Measurements from ENCODE around the gene MYBBP1A. TPM values are rescaled to one million over a fixed set of nuclear protein-coding genes. Genes with fewer than 3 reads are reported as not detected.
A peak's percentile ranks its signal among the peaks of the same experiment; 100 is the strongest.

Gene MYBBP1A
- total and polyA plus RNA-seq, 7 donors = 28.5 to 63.2 (median 41.0) TPM

DNA sequence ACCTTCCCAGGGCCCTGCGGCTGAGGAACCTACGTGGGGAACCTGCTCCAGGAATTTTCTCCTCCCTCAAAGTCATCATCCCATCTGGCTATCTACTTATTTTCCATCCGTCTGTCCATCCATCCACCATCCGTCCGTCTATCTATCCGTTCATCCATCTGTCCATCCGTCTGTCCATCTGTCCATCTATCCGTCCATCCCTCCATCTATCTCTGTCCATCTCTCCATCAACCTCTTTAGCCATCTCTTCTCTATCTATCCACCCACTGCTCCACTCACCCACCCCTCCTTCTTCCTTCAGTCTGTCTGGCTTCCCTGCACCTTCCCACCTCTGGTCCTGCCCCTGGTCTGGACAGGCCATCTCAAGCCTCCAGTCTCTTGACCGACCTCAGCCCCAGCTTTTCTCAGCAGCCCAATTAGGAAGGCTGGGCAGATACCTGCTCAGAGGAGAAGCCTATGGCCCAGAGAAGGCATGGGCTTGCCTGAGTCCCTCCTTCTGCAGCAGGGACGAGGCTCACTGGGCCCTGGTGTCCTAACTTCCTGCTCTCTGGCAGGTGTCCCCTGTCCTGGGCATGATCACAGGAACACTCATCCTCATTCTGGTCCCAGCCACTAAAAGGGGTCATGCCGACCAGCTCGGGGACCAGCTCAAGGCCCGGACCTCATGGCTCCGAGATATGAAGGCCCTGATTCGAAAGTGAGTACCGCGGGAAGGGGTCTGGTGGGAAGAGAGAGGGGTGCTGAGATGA lies 23.0 kb downstream of the MYBBP1A start:
- Histone ChIP-seq H3K9me3 (no peaks in the 10 kb centered on the region), H3K27ac (no peak overlapping the region), H3K27me3 (ENCODE audit: insufficient read depth in 3 of 3, low read length in 2 of 3) (no peaks in the 10 kb centered on the region), H3K36me3 (ENCODE audit: insufficient read depth in 1 of 2, low read depth in 1 of 2) (no peaks in the 10 kb centered on the region), H3K4me3 (no peak overlapping the region), H3K4me1 (peaks cover 13% of the 10 kb centered on the region)
- TF ChIP-seq, protein P1, sequence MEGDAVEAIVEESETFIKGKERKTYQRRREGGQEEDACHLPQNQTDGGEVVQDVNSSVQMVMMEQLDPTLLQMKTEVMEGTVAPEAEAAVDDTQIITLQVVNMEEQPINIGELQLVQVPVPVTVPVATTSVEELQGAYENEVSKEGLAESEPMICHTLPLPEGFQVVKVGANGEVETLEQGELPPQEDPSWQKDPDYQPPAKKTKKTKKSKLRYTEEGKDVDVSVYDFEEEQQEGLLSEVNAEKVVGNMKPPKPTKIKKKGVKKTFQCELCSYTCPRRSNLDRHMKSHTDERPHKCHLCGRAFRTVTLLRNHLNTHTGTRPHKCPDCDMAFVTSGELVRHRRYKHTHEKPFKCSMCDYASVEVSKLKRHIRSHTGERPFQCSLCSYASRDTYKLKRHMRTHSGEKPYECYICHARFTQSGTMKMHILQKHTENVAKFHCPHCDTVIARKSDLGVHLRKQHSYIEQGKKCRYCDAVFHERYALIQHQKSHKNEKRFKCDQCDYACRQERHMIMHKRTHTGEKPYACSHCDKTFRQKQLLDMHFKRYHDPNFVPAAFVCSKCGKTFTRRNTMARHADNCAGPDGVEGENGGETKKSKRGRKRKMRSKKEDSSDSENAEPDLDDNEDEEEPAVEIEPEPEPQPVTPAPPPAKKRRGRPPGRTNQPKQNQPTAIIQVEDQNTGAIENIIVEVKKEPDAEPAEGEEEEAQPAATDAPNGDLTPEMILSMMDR (IDR thresholded peaks at IDR 0.05) = no peak
- no peak for ATAC-seq
- intact Hi-C loops (cut with DNase I) = no loop called here
- 83 to 90% (median 89%) methylated on average over 17 of the region's 17 CpGs for WGBS, 3 donors
- DNase-seq = no peak

DNA sequence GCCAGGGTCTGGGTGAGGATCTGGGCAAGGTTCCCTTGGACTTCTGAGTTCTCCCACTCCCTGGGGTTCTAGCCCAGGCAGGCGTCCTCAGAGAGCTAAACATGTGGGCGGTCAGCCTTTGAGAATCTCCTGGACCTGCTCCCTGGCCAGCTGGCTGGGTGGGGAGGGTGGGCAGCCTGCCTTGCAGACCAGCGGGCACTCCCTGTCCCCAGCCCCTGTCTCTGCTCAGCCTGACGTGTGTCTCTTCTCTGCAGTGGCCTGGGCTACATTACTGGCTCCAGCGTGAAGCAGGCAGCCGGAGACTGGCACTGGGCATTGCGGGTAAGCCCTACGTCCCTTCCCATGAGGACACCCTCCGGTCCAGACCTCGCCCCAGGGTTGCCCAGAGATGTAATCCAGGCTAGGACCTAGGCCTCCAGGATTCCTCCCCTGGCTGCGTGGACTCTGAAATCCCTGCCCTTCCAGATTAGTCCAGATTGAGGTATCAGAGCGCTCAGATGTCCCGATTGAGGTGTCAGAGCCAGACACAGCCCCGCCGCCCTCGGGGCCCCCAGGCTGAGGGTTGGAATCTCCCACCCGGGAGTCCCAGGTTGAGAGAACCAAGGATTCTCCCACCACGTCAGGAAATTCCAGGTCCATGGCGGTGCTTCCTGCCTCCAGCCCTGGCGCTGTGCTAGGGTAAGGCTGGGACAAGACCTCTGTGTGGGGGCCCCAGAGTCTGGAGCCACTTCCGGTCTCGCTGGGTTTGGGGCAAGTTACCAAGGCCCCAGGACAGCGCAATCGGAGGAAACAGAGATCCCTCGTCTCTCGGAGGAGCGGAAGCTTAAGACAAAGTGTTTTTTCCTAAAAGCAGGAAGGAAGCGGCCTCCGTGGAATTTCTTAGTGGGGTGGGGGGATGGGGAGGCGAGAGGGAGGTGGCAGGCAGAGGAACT lies 24.1 kb downstream of the MYBBP1A start:
- 41 to 46% (median 43%) methylated on average over 30 of the region's 30 CpGs for WGBS, 3 donors
- H3K4me3 ChIP-seq = no peak overlapping the region
- ATAC-seq = peak in 2 of 4 donors; percentile 22 to 25
- H3K4me1 ChIP-seq = peaks cover 4% of the 10 kb centered on the region
- intact Hi-C loops (cut with DNase I) = no loop called here
- H3K27me3 ChIP-seq (ENCODE audit: insufficient read depth in 3 of 3, low read length in 2 of 3) = peaks cover 0 to 2% (median 0%) of the 10 kb centered on the region in 3 donors
- TF ChIP-seq, protein P1 (IDR thresholded peaks at IDR 0.05) = no peak
- H3K27ac ChIP-seq = peak overlapping the region; percentile 2
- DNase-seq = peak; percentile 20 to 71
- H3K36me3 ChIP-seq (ENCODE audit: insufficient read depth in 1 of 2, low read depth in 1 of 2) = no peaks in the 10 kb centered on the region
- H3K9me3 ChIP-seq = no peaks in the 10 kb centered on the region

DNA sequence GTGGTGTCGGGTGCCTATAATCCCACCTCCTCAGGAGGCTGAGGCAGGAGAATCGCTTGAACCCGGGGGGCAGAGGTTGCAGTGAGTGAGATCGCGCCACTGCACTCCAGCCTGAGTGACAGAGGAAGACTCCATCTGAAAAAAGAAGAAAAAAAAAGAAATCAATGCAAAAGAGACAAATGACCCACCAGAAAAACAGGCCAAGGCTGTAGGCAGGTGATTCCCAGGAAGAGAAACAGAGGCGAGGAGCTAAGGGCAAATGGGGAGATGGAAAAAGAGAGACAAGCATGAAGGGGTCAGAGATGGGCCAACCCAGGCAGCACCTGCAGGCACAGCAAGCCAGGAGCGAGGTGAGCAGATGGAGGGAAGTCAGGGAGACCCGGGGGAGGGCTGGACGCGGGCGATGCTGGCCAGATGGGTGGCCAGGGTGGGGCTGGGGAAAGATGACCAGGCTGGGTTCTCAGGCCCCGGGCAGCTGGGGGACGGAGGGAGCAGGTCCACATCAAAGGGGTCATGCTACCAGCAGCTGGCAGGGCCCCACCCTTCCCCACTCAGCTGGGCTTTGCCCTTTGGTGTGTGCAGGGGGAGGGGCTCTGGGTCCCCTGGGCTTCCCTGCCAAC lies 25.5 kb downstream of the MYBBP1A start:
- peak overlapping the region; percentile 2 for H3K27ac ChIP-seq
- 64 to 69% (median 67%) methylated on average over 11 to 13 of the region's 13 CpGs for WGBS, 3 donors
- no peaks in the 10 kb centered on the region for H3K36me3 ChIP-seq (ENCODE audit: insufficient read depth in 1 of 2, low read depth in 1 of 2)
- no peak for ATAC-seq
- no peak for DNase-seq
- no peaks in the 10 kb centered on the region for H3K4me1 ChIP-seq
- peaks cover 0 to 2% (median 0%) of the 10 kb centered on the region in 3 donors for H3K27me3 ChIP-seq (ENCODE audit: insufficient read depth in 3 of 3, low read length in 2 of 3)
- intact Hi-C loops (cut with DNase I) = loop anchor here in 1 of 2 donors (10.0 kb wide), 1 partner anchor 345 kb away; no protein-coding TSS in a partner anchor
- TF ChIP-seq, protein P1 (IDR thresholded peaks at IDR 0.05) = no peak
- H3K9me3 ChIP-seq = no peaks in the 10 kb centered on the region
- no peak overlapping the region for H3K4me3 ChIP-seq

DNA sequence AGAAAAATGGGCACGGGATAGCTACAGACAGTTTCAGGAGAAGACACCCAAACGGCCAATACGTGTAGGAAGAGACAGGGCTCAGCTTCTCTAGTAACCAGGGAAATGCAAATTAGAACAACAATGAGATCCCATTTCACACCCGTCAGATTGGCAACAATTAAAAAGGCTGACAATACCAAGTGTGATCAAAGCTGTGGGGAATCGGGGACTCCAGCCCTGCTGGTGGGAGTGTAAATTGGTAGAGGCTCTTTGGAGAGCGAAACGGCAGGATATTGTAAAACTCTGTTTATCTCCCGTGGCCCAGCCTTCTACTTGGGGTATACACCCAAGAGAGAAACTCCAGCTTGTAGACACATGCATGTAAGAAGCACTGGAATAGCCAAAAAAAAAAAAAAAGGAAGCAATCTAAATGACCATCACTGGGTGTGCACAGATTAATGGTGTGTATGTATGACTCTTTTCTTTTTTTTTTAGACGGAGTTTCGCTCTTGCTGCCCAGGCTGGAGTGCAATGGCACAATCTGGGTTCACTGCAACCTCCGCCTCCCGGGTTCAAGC lies 27.5 kb downstream of the MYBBP1A start:
- intact Hi-C loops (cut with DNase I) = loop anchor here in 1 of 2 donors (10.0 kb wide), 1 partner anchor 343 kb away; no protein-coding TSS in a partner anchor
- DNase-seq = no peak
- no peak for ATAC-seq
- H3K4me3 ChIP-seq = no peak overlapping the region
- WGBS, 3 donors = 64 to 68% (median 67%) methylated on average over 12 of the region's 12 CpGs
- H3K9me3 ChIP-seq = no peaks in the 10 kb centered on the region
- no peaks in the 10 kb centered on the region for H3K36me3 ChIP-seq (ENCODE audit: insufficient read depth in 1 of 2, low read depth in 1 of 2)
- no peaks in the 10 kb centered on the region for H3K4me1 ChIP-seq
- TF ChIP-seq, protein P1 (IDR thresholded peaks at IDR 0.05) = no peak
- H3K27ac ChIP-seq = no peak overlapping the region
- peaks cover 0 to 2% (median 0%) of the 10 kb centered on the region in 3 donors for H3K27me3 ChIP-seq (ENCODE audit: insufficient read depth in 3 of 3, low read length in 2 of 3)

All from psoas muscle (tissue), 8 donors.